Esophagus squamous epithelium (tissue), 5 donors: ENCODE data around the gene KCTD3. TPM values are rescaled to one million over a fixed set of nuclear protein-coding genes. Genes with fewer than 3 reads are reported as not detected.

Experiments used
- DNase-seq: peaks from one replicate; lab custom pipeline; 2025; lab: John Stamatoyannopoulos, UW
- H3K27ac ChIP-seq, 4 donors: fragments of 200-600 bp; sonication (generic); one replicate each; pipeline ENCODE4 v1.5.1; 2016 to 2019; ENCODE audit warnings: mild to moderate bottlenecking in 1 of 4
- H3K27me3 ChIP-seq, 4 donors: fragments of 200-600 bp; sonication (generic); 1 replicate in 3 of 4; 2 replicates in 1 of 4; pipeline versions ENCODE4 v1.5.1 to v1.6.0; 2017 to 2021; ENCODE audit warnings: antibody characterized with exemption in 1 of 4
- H3K36me3 ChIP-seq, 3 donors: fragments of 200-600 bp; sonication (generic); one replicate each; pipeline ENCODE4 v1.5.1; 2016 to 2019
- H3K4me1 ChIP-seq, 3 donors: fragments of 200-600 bp; sonication (generic); one replicate each; pipeline ENCODE4 v1.5.1; 2017 to 2019
- H3K4me3 ChIP-seq, 4 donors: fragments of 200-600 bp; sonication (generic); 1 replicate in 3 of 4; 2 replicates in 1 of 4; pipeline ENCODE4 v1.5.1; 2016 to 2019; ENCODE audit warnings: mild to moderate bottlenecking in 2 of 4, moderate library complexity in 1 of 4
- H3K9me3 ChIP-seq, 3 donors: fragments of 200-600 bp; sonication (generic); one replicate each; pipeline ENCODE4 v1.5.1; 2016 to 2019
- POLR2A ChIP-seq, 4 donors: fragments of 450-650 bp; IDR thresholded peaks; one replicate each; pipeline ENCODE4 v1.6.1; 2017; ENCODE audit warnings: antibody characterized with exemption in 4 of 4, mild to moderate bottlenecking in 4 of 4, moderate library complexity in 3 of 4
- WGBS, 2 donors: methylation state at CpG; one replicate each; pipeline ENCODE4 v1.1.5; 2018; 5-methylcytosine and 5-hydroxymethylcytosine counted together
- intact Hi-C: fragments of 100-400 bp; cut with DNase I; formaldehyde crosslinking; loops from one replicate; pipeline ENCODE4 v1.15.0; 2022
- total RNA-seq, 4 donors: library from RNA; depleted of rRNA; stranded (reverse); fragments of >200 nt; gene quantifications; one replicate each; pipeline ENCODE4 v1.1.0, GENCODE V29; 2016
- TF ChIP-seq, protein P1 (sequence below), 6 experiments: fragments of 450-650 bp in 4 of 6; fragments of 200-600 bp in 2 of 6; sonication (generic) in 2 of 6; IDR thresholded peaks; one replicate each; pipeline ENCODE4 v1.5.1; 2016 to 2019; ENCODE audit warnings: antibody characterized with exemption in 6 of 6, mild to moderate bottlenecking in 4 of 6, moderate library complexity in 4 of 6
- donor health status: DM: yes; HTN: yes; CAD: no.

Gene KCTD3
- total RNA-seq, 4 donors from 2014 or later: 43.4 to 76.1 (median 44.9) TPM

- DNase-seq: no peak
- no peaks in the 10 kb centered on the region for H3K36me3 ChIP-seq
- no peak for TF ChIP-seq POLR2A (IDR thresholded peaks at IDR 0.05)
- TF ChIP-seq, protein P1, sequence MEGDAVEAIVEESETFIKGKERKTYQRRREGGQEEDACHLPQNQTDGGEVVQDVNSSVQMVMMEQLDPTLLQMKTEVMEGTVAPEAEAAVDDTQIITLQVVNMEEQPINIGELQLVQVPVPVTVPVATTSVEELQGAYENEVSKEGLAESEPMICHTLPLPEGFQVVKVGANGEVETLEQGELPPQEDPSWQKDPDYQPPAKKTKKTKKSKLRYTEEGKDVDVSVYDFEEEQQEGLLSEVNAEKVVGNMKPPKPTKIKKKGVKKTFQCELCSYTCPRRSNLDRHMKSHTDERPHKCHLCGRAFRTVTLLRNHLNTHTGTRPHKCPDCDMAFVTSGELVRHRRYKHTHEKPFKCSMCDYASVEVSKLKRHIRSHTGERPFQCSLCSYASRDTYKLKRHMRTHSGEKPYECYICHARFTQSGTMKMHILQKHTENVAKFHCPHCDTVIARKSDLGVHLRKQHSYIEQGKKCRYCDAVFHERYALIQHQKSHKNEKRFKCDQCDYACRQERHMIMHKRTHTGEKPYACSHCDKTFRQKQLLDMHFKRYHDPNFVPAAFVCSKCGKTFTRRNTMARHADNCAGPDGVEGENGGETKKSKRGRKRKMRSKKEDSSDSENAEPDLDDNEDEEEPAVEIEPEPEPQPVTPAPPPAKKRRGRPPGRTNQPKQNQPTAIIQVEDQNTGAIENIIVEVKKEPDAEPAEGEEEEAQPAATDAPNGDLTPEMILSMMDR (IDR thresholded peaks at IDR 0.05): no peak
- peak overlapping the region; percentile 73 to 94 (median 83) for H3K4me3 ChIP-seq
- H3K27me3 ChIP-seq: no peaks in the 10 kb centered on the region
- H3K27ac ChIP-seq: peak overlapping the region; percentile 95 to 96 (median 96)
- 0 to 4% methylated on average over 5 to 22 of the region's 63 CpGs for WGBS, 2 donors
- H3K4me1 ChIP-seq: peaks cover 8 to 50% (median 26%) of the 10 kb centered on the region in 3 donors
- no peaks in the 10 kb centered on the region for H3K9me3 ChIP-seq
- intact Hi-C loops: no loop called here
Measured at GRCh38 chr1:215567491-215568298, 591 bp downstream of the KCTD3 start.

- H3K27me3 ChIP-seq: no peaks in the 10 kb centered on the region
- TF ChIP-seq, protein P1 (IDR thresholded peaks at IDR 0.05): no peak
- TF ChIP-seq POLR2A (IDR thresholded peaks at IDR 0.05): no peak
- WGBS, 2 donors: 3 to 4% methylated on average over 3 to 4 of the region's 5 CpGs
- intact Hi-C loops: no loop called here
- H3K4me3 ChIP-seq: peak overlapping the region; percentile 73 to 94 (median 83)
- H3K4me1 ChIP-seq: peaks cover 14 to 56% (median 29%) of the 10 kb centered on the region in 3 donors
- peak overlapping the region; percentile 95 to 96 (median 96) for H3K27ac ChIP-seq
- no peak for DNase-seq
- no peaks in the 10 kb centered on the region for H3K36me3 ChIP-seq
- no peaks in the 10 kb centered on the region for H3K9me3 ChIP-seq
Measured at GRCh38 chr1:215568299-215568692, 1.2 kb downstream of the KCTD3 start.

DNA sequence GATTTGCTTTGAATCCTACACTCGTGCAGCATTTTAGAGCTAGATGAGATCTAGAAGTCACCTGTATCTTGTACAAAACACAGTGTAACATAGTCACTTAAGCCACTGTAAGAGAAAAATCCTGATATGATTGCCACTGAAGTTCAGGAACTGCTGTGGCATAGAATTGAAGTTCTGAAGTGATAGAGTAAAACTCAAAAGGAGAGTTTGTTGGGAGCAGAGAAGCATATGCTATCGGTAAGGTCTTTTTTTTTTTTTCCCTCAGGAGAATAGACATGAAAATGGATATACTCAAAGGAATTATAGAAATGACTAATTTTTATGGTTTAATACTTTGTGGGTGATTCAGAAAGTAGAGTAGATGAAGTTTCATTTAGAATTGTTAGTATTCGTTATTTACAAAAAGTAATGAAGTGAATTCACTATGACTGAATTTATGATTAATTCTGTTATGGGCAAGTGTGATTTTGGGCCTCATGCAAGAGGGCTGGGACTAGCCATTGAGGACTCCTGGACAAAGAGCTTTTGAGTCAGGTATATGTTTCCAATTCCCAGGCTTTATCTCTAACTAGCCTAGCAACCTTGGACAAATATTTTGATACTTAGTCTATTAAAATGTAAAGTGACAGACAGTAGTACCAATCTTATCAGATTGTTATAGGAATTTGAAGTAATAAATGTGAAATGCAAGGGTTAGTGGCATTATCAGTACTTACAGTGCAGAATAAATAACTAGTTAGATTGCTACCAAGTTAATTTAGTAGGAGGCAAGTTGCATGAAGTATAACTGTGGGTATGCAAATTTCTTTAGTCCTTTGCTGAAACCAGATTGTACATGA, 3.1 kb downstream of the KCTD3 start:
- no peak for TF ChIP-seq POLR2A (IDR thresholded peaks at IDR 0.05)
- TF ChIP-seq, protein P1 (IDR thresholded peaks at IDR 0.05): no peak
- Histone ChIP-seq H3K4me1 (peaks cover 15 to 66% (median 29%) of the 10 kb centered on the region in 3 donors), H3K4me3 (peak overlapping the region in 3 of 4 donors; percentile 73 to 89 (median 77)), H3K36me3 (peaks cover 0 to 6% (median 0%) of the 10 kb centered on the region in 3 donors), H3K27ac (peak overlapping the region in 3 of 4 donors; percentile 45 to 96 (median 95)), H3K9me3 (no peaks in the 10 kb centered on the region), H3K27me3 (no peaks in the 10 kb centered on the region)
- 38 to 42% methylated on average over 3 of the region's 3 CpGs for WGBS, 2 donors
- intact Hi-C loops: no loop called here
- DNase-seq: no peak

GRCh38 chr1:215581896-215582295, 14.8 kb downstream of the KCTD3 start:
- no peak for TF ChIP-seq POLR2A (IDR thresholded peaks at IDR 0.05)
- TF ChIP-seq, protein P1 (IDR thresholded peaks at IDR 0.05): no peak
- WGBS, 2 donors: 75 to 90% methylated on average over 2 of the region's 2 CpGs
- Histone ChIP-seq H3K36me3 (peaks cover 5 to 76% (median 6%) of the 10 kb centered on the region in 3 donors), H3K9me3 (no peaks in the 10 kb centered on the region), H3K4me1 (peaks cover 5 to 39% (median 8%) of the 10 kb centered on the region in 3 donors), H3K27ac (peak overlapping the region in 3 of 4 donors; percentile 77 to 87 (median 83)), H3K4me3 (no peak overlapping the region), H3K27me3 (no peaks in the 10 kb centered on the region)
- intact Hi-C loops: no loop called here
- no peak for DNase-seq
